GM23248 (cell line): ENCODE data around the gene IFT57. TPM values are rescaled to one million over a fixed set of nuclear protein-coding genes. Genes with fewer than 3 reads are reported as not detected.

Source experiments
- DNase-seq: peaks from one replicate; pipeline ENCODE4 v3.0.0-alpha.2; 2015
- H2AFZ ChIP-seq: fragments of 200-600 bp; sonication (generic); 2 replicates; pipeline ENCODE4 v1.6.1; 2016; ENCODE audit warnings: antibody characterized with exemption
- H3F3A ChIP-seq: fragments of 200-600 bp; sonication (generic); 2 replicates; pipeline ENCODE4 v1.6.1; 2016; ENCODE audit warnings: mild to moderate bottlenecking, antibody characterized with exemption, mixed run types; ENCODE audit not compliant: insufficient read depth
- H3K27ac ChIP-seq: fragments of 200-600 bp; sonication (generic); 2 replicates; pipeline ENCODE4 v1.5.1; 2016; ENCODE audit warnings: mild to moderate bottlenecking
- H3K27me3 ChIP-seq: fragments of 200-600 bp; sonication (generic); replicated peaks from 2 replicates; pipeline ENCODE4 v1.6.1; 2016; ENCODE audit warnings: mild to moderate bottlenecking; ENCODE audit not compliant: insufficient read depth
- H3K36me3 ChIP-seq: fragments of 200-600 bp; sonication (generic); 2 replicates; pipeline ENCODE4 v1.6.1; 2016; ENCODE audit warnings: low read depth, mild to moderate bottlenecking
- H3K4me1 ChIP-seq: fragments of 200-600 bp; sonication (generic); 2 replicates; pipeline ENCODE4 v1.6.1; 2016; ENCODE audit warnings: mild to moderate bottlenecking; ENCODE audit not compliant: insufficient read depth
- H3K4me2 ChIP-seq: fragments of 200-600 bp; sonication (generic); one replicate; pipeline ENCODE4 v1.6.1; 2016; ENCODE audit warnings: mild to moderate bottlenecking; ENCODE audit not compliant: unreplicated experiment
- H3K4me3 ChIP-seq: fragments of 200-600 bp; sonication (generic); 2 replicates; pipeline ENCODE4 v1.5.1; 2016; ENCODE audit warnings: mild to moderate bottlenecking
- H3K79me2 ChIP-seq: fragments of 200-600 bp; sonication (generic); 2 replicates; pipeline ENCODE4 v1.6.1; 2016; ENCODE audit warnings: mild to moderate bottlenecking; ENCODE audit not compliant: insufficient read depth
- H3K9ac ChIP-seq: fragments of 200-600 bp; sonication (generic); 2 replicates; pipeline ENCODE4 v1.6.1; 2016; ENCODE audit warnings: mild to moderate bottlenecking
- H3K9me2 ChIP-seq: fragments of 200-600 bp; sonication (generic); 2 replicates; pipeline ENCODE4 v1.6.1; 2016; ENCODE audit warnings: mixed run types, mild to moderate bottlenecking, moderate library complexity; ENCODE audit not compliant: insufficient read depth
- H3K9me3 ChIP-seq: fragments of 200-600 bp; sonication (generic); one replicate; pipeline ENCODE4 v1.6.1; 2017; ENCODE audit warnings: low read depth
- H4K20me1 ChIP-seq: fragments of 200-600 bp; sonication (generic); 2 replicates; pipeline ENCODE4 v1.6.0; 2016; ENCODE audit not compliant: insufficient read depth
- EZH2 ChIP-seq: fragments of 200-600 bp; sonication (generic); IDR thresholded peaks from 2 replicates; pipeline ENCODE4 v1.6.1; 2018; ENCODE audit warnings: antibody characterized with exemption, mild to moderate bottlenecking; ENCODE audit not compliant: insufficient read depth, poor library complexity, severe bottlenecking
- EZH2phosphoT487 ChIP-seq: fragments of 200-600 bp; sonication (generic); IDR thresholded peaks from 2 replicates; pipeline ENCODE4 v1.6.1; 2018; ENCODE audit warnings: antibody characterized with exemption, moderate library complexity, mild to moderate bottlenecking, low read depth; ENCODE audit not compliant: insufficient read depth
- WGBS, 2 experiments: methylation state at CpG; one replicate each; pipeline ENCODE4 v1.1.6; 2015 to 2017; ENCODE audit warnings: low lambda C conversion rate in 2 of 2, low coverage in 1 of 2; ENCODE audit errors: missing lambda C conversion rate in 2 of 2; 5-methylcytosine and 5-hydroxymethylcytosine counted together
- in situ Hi-C: fragments of 300-500 bp; cut with MboI; formaldehyde crosslinking; loops from 2 replicates; pipeline ENCODE4 v1.15.0; 2020
- polyA plus RNA-seq: library from polyadenylated mRNA; unstranded; fragments of >200 nt; fragmentation: Nextera tagmentation; extraction: Ambion mirVana; gene quantifications from 2 replicates; pipeline ENCODE4 v1.2.1, GENCODE V29; 2016
- total RNA-seq: library from RNA; depleted of rRNA; stranded (reverse); fragments of >200 nt; shearing (Covaris generic); gene quantifications from 2 replicates; pipeline ENCODE4 v1.2.3, GENCODE V29; 2014

Gene IFT57
- total and polyA plus RNA-seq, 2 experiments from 2014 or later, result 68.5 to 84.9 TPM

GRCh38 chr3:108222853-108223565, 785 bp upstream of the IFT57 start:
- no peaks in the 10 kb centered on the region for H3K9me3 ChIP-seq
- 3 to 5% methylated on average over 5 of the region's 5 CpGs for WGBS, 2 experiments
- TF ChIP-seq EZH2 (no peak), EZH2phosphoT487 (no peak)
- peak overlapping the region; percentile 99 for H3K9ac ChIP-seq
- peak overlapping the region; percentile 97 for H2AFZ ChIP-seq
- peak overlapping the region; percentile 90 for H3K4me2 ChIP-seq
- no peaks in the 10 kb centered on the region for H3K36me3 ChIP-seq
- peak; percentile 44 for DNase-seq
- peak overlapping the region; percentile 57 for H3K27ac ChIP-seq
- H4K20me1 ChIP-seq, result no peaks in the 10 kb centered on the region
- in situ Hi-C loops, result no loop called here
- H3K9me2 ChIP-seq, result no peaks in the 10 kb centered on the region
- H3K27me3 ChIP-seq, result no peaks in the 10 kb centered on the region
- peaks cover 19% of the 10 kb centered on the region for H3F3A ChIP-seq
- peaks cover 48% of the 10 kb centered on the region for H3K4me1 ChIP-seq
- H3K79me2 ChIP-seq, result peaks cover 32% of the 10 kb centered on the region
- peak overlapping the region; percentile 96 for H3K4me3 ChIP-seq

GRCh38 chr3:108221393-108221792, 831 bp downstream of the IFT57 start:
- Histone ChIP-seq H2AFZ (peak overlapping the region; percentile 92), H3K4me2 (peak overlapping the region; percentile 97), H3K9ac (peak overlapping the region; percentile 99), H3F3A (peaks cover 19% of the 10 kb centered on the region), H3K4me1 (peaks cover 48% of the 10 kb centered on the region), H3K36me3 (no peaks in the 10 kb centered on the region), H3K9me3 (no peaks in the 10 kb centered on the region), H3K9me2 (no peaks in the 10 kb centered on the region), H4K20me1 (no peaks in the 10 kb centered on the region), H3K79me2 (peaks cover 35% of the 10 kb centered on the region), H3K27me3 (no peaks in the 10 kb centered on the region), H3K27ac (peak overlapping the region; percentile 94), H3K4me3 (peak overlapping the region; percentile 96)
- peak; percentile 23 for DNase-seq
- TF ChIP-seq EZH2, result no peak
- TF ChIP-seq EZH2phosphoT487, result no peak
- in situ Hi-C loops, result no loop called here
- WGBS, 2 experiments, result 1 to 2% methylated on average over 6 of the region's 6 CpGs

- H3K27ac ChIP-seq, result no peak overlapping the region
- TF ChIP-seq EZH2phosphoT487 (no peak), EZH2 (no peak)
- 85 to 88% methylated on average over 9 of the region's 9 CpGs for WGBS, 2 experiments
Observed at GRCh38 chr3:108219336-108219735, 2.9 kb downstream of the IFT57 start.

GRCh38 chr3:108218811-108219210, 3.4 kb downstream of the IFT57 start:
- Histone ChIP-seq H2AFZ (no peak overlapping the region), H3K4me2 (peak overlapping the region; percentile 97), H3K36me3 (no peaks in the 10 kb centered on the region), H3F3A (peaks cover 19% of the 10 kb centered on the region), H3K9me2 (no peaks in the 10 kb centered on the region), H3K79me2 (peaks cover 35% of the 10 kb centered on the region), H4K20me1 (no peaks in the 10 kb centered on the region), H3K4me1 (peaks cover 41% of the 10 kb centered on the region), H3K9ac (peak overlapping the region; percentile 2; the same call in 1 of the 2 replicates), H3K27me3 (no peaks in the 10 kb centered on the region), H3K27ac (no peak overlapping the region), H3K9me3 (no peaks in the 10 kb centered on the region), H3K4me3 (peak overlapping the region; percentile 13; the same call in 1 of the 2 replicates)
- TF ChIP-seq EZH2 (no peak), EZH2phosphoT487 (no peak)
- peak; percentile 54 for DNase-seq
- in situ Hi-C loops, result no loop called here

More at GRCh38 chr3:108219336-108219735, 2.9 kb downstream of the IFT57 start:
- no peak for DNase-seq
- peaks cover 19% of the 10 kb centered on the region for H3F3A ChIP-seq
- no peaks in the 10 kb centered on the region for H3K9me3 ChIP-seq
- no peaks in the 10 kb centered on the region for H4K20me1 ChIP-seq
- H3K4me2 ChIP-seq, result peak overlapping the region; percentile 97
- no peaks in the 10 kb centered on the region for H3K9me2 ChIP-seq
- in situ Hi-C loops, result no loop called here
- H3K36me3 ChIP-seq, result no peaks in the 10 kb centered on the region
- H3K9ac ChIP-seq, result no peak overlapping the region
- H3K79me2 ChIP-seq, result peaks cover 35% of the 10 kb centered on the region
- no peak overlapping the region for H2AFZ ChIP-seq
- peak overlapping the region; percentile 13; the same call in 1 of the 2 replicates for H3K4me3 ChIP-seq
- H3K27me3 ChIP-seq, result no peaks in the 10 kb centered on the region
- peaks cover 47% of the 10 kb centered on the region for H3K4me1 ChIP-seq
